ENCODE measurements around the gene EMX1.

Gene EMX1

GRCh38 chr2:72971036-72971435 lies 53.7 kb downstream of the EMX1 start:
- no peak for DNase-seq (ENCODE audit: low read depth, low spot score)
- in situ Hi-C loops (cut with HindIII; ENCODE audit: low sequenced_read_pairs), result no loop called here
- H3K4me3 ChIP-seq (ENCODE audit: low read depth, low read length), result no peak overlapping the region
- no peak for TF ChIP-seq CTCF (IDR thresholded peaks at IDR 0.05; ENCODE audit: low read depth, low read length)

- no peak overlapping the region for H3K4me3 ChIP-seq (ENCODE audit: low read depth, low read length)
- DNase-seq (ENCODE audit: low read depth, low spot score), result no peak
- in situ Hi-C loops (cut with HindIII; ENCODE audit: low sequenced_read_pairs), result no loop called here
- no peak for TF ChIP-seq CTCF (IDR thresholded peaks at IDR 0.05; ENCODE audit: low read depth, low read length)
Observed at GRCh38 chr2:72972352-72973136, 55.2 kb downstream of the EMX1 start.

GRCh38 chr2:72973137-72973535 lies 55.8 kb downstream of the EMX1 start:
- in situ Hi-C loops (cut with HindIII; ENCODE audit: low sequenced_read_pairs), result no loop called here
- TF ChIP-seq CTCF (IDR thresholded peaks at IDR 0.05; ENCODE audit: low read depth, low read length), result no peak
- no peak for DNase-seq (ENCODE audit: low read depth, low spot score)
- no peak overlapping the region for H3K4me3 ChIP-seq (ENCODE audit: low read depth, low read length)

- DNase-seq (ENCODE audit: low read depth, low spot score), result peak; percentile 38
- no peak overlapping the region for H3K4me3 ChIP-seq (ENCODE audit: low read depth, low read length)
- TF ChIP-seq CTCF (IDR thresholded peaks at IDR 0.05; ENCODE audit: low read depth, low read length), result peak; percentile 94
- in situ Hi-C loops (cut with HindIII; ENCODE audit: low sequenced_read_pairs), result no loop called here
Observed at GRCh38 chr2:72973566-72974435, 56.5 kb downstream of the EMX1 start.

- in situ Hi-C loops (cut with HindIII; ENCODE audit: low sequenced_read_pairs), result no loop called here
- DNase-seq (ENCODE audit: low read depth, low spot score), result no peak
- TF ChIP-seq CTCF (IDR thresholded peaks at IDR 0.05; ENCODE audit: low read depth, low read length), result no peak
- H3K4me3 ChIP-seq (ENCODE audit: low read depth, low read length), result no peak overlapping the region
Observed at GRCh38 chr2:72974436-72974754, 57.1 kb downstream of the EMX1 start.

GRCh38 chr2:72975017-72975416 lies 57.7 kb downstream of the EMX1 start:
- TF ChIP-seq CTCF (IDR thresholded peaks at IDR 0.05; ENCODE audit: low read depth, low read length), result no peak
- in situ Hi-C loops (cut with HindIII; ENCODE audit: low sequenced_read_pairs), result no loop called here

More at GRCh38 chr2:72975017-72975416, 57.7 kb downstream of the EMX1 start:
- DNase-seq (ENCODE audit: low read depth, low spot score), result no peak
- no peak overlapping the region for H3K4me3 ChIP-seq (ENCODE audit: low read depth, low read length)

Measured in astrocyte of the spinal cord (primary cell).